OCI-LY3 (cell line): Measurements from ENCODE around the gene EYA4.

ENCODE experiments used
- H2AFZ ChIP-seq: fragments of 200-600, 300-600 bp; shearing (Covaris generic); 2 replicates; pipeline ENCODE4 v1.6.0; 2014; ENCODE audit warnings: antibody characterized with exemption, low read depth, low read length
- H3K27ac ChIP-seq: fragments of 200-600, 300-600 bp; sonication (generic); 2 replicates; pipeline ENCODE4 v1.5.1; 2014; ENCODE audit warnings: mild to moderate bottlenecking, low read length, moderate library complexity, mixed read lengths
- H3K27me3 ChIP-seq: fragments of 200-600, 300-600 bp; sonication (generic); 2 replicates; pipeline ENCODE4 v1.6.1; 2014; ENCODE audit warnings: low read depth, low read length, mixed read lengths
- H3K36me3 ChIP-seq: fragments of 200-600, 300-600 bp; sonication (generic); replicated peaks from 2 replicates; pipeline ENCODE3; 2014; ENCODE audit warnings: low read depth, low read length, mixed read lengths
- H3K4me1 ChIP-seq: fragments of 300-600, 200-600 bp; sonication (generic); 2 replicates; pipeline ENCODE4 v1.6.1; 2014; ENCODE audit warnings: low read length, mixed read lengths
- H3K4me2 ChIP-seq: fragments of 200-600, 300-600 bp; sonication (generic); 2 replicates; pipeline ENCODE4 v1.6.1; 2014; ENCODE audit warnings: low read length, mixed read lengths
- H3K4me3 ChIP-seq: fragments of 300-600, 200-600 bp; sonication (generic); 2 replicates; pipeline ENCODE4 v1.5.1; 2014; ENCODE audit warnings: antibody characterized with exemption, mild to moderate bottlenecking, low read length, moderate library complexity
- H3K79me2 ChIP-seq: fragments of 300-600, 200-600 bp; shearing (Covaris generic); 2 replicates; pipeline ENCODE4 v1.6.1; 2014; ENCODE audit warnings: mild to moderate bottlenecking, low read length, mixed read lengths
- H3K9ac ChIP-seq: fragments of 300-600, 200-600 bp; shearing (Covaris generic); 2 replicates; pipeline ENCODE4 v1.6.0; 2014; ENCODE audit warnings: mild to moderate bottlenecking, low read length, moderate library complexity
- H3K9me3 ChIP-seq: fragments of 200-600, 300-600 bp; shearing (Covaris generic); 2 replicates; pipeline ENCODE4 v1.6.1; 2014; ENCODE audit warnings: low read length, mixed read lengths; ENCODE audit not compliant: insufficient read depth
- H4K20me1 ChIP-seq: fragments of 200-600, 300-600 bp; sonication (generic); 2 replicates; pipeline ENCODE4 v1.6.1; 2016; ENCODE audit warnings: low read length, mixed read lengths; ENCODE audit not compliant: insufficient read depth
- CTCF ChIP-seq: fragments of 200-600, 300-600 bp; sonication (generic); IDR thresholded peaks from 2 replicates; pipeline ENCODE4 v1.5.1; 2014; ENCODE audit warnings: antibody characterized with exemption, low read length, low read depth
- EZH2phosphoT487 ChIP-seq: fragments of 200-600 bp; shearing (Covaris generic); IDR thresholded peaks from 2 replicates; pipeline ENCODE4 v1.6.1; 2018; ENCODE audit warnings: antibody characterized with exemption, mixed run types, low read depth

Gene EYA4

GRCh38 chr6:133315811-133316210, 74.7 kb downstream of the EYA4 start:
- no peaks in the 10 kb centered on the region for H3K9me3 ChIP-seq
- H3K4me2 ChIP-seq, result no peak overlapping the region
- H3K79me2 ChIP-seq, result no peaks in the 10 kb centered on the region
- no peak overlapping the region for H3K9ac ChIP-seq
- H3K36me3 ChIP-seq, result no peaks in the 10 kb centered on the region
- no peak overlapping the region for H3K4me3 ChIP-seq
- H4K20me1 ChIP-seq, result no peaks in the 10 kb centered on the region
- no peaks in the 10 kb centered on the region for H3K4me1 ChIP-seq
- TF ChIP-seq CTCF, result no peak
- no peak for TF ChIP-seq EZH2phosphoT487
- H3K27ac ChIP-seq, result no peak overlapping the region
- no peak overlapping the region for H2AFZ ChIP-seq
- H3K27me3 ChIP-seq, result no peaks in the 10 kb centered on the region

- Histone ChIP-seq H3K79me2 (no peaks in the 10 kb centered on the region), H3K4me2 (no peak overlapping the region), H3K27me3 (no peaks in the 10 kb centered on the region)
These were observed 76.5 kb downstream of the EYA4 start for GRCh38 chr6:133317704-133318103.

GRCh38 chr6:133326584-133326983, 85.4 kb downstream of the EYA4 start:
- H3K27ac ChIP-seq, result no peak overlapping the region
- H3K4me1 ChIP-seq, result no peaks in the 10 kb centered on the region
- H3K4me2 ChIP-seq, result no peak overlapping the region

More at GRCh38 chr6:133317704-133318103, 76.5 kb downstream of the EYA4 start:
- TF ChIP-seq CTCF, result no peak
- no peak for TF ChIP-seq EZH2phosphoT487
- H3K4me3 ChIP-seq, result no peak overlapping the region
- no peaks in the 10 kb centered on the region for H3K36me3 ChIP-seq
- H2AFZ ChIP-seq, result no peak overlapping the region
- no peak overlapping the region for H3K27ac ChIP-seq
- H4K20me1 ChIP-seq, result no peaks in the 10 kb centered on the region
- no peaks in the 10 kb centered on the region for H3K4me1 ChIP-seq
- H3K9me3 ChIP-seq, result no peaks in the 10 kb centered on the region
- H3K9ac ChIP-seq, result no peak overlapping the region

GRCh38 chr6:133333852-133334251, 92.7 kb downstream of the EYA4 start:
- Histone ChIP-seq H3K79me2 (no peaks in the 10 kb centered on the region), H3K4me1 (no peaks in the 10 kb centered on the region), H3K4me3 (no peak overlapping the region), H3K9me3 (no peaks in the 10 kb centered on the region), H3K9ac (no peak overlapping the region), H3K27ac (no peak overlapping the region), H4K20me1 (no peaks in the 10 kb centered on the region), H3K36me3 (no peaks in the 10 kb centered on the region), H3K4me2 (no peak overlapping the region), H3K27me3 (no peaks in the 10 kb centered on the region), H2AFZ (no peak overlapping the region)
- no peak for TF ChIP-seq EZH2phosphoT487
- TF ChIP-seq CTCF, result no peak

More at GRCh38 chr6:133326584-133326983, 85.4 kb downstream of the EYA4 start:
- no peak for TF ChIP-seq CTCF
- no peak for TF ChIP-seq EZH2phosphoT487
- no peaks in the 10 kb centered on the region for H3K27me3 ChIP-seq
- no peaks in the 10 kb centered on the region for H3K9me3 ChIP-seq
- H3K9ac ChIP-seq, result no peak overlapping the region
- no peaks in the 10 kb centered on the region for H3K36me3 ChIP-seq
- no peaks in the 10 kb centered on the region for H4K20me1 ChIP-seq
- no peaks in the 10 kb centered on the region for H3K79me2 ChIP-seq
- no peak overlapping the region for H3K4me3 ChIP-seq
- H2AFZ ChIP-seq, result no peak overlapping the region
